Measurements from ENCODE around the gene ABHD17C. TPM values are rescaled to one million over a fixed set of nuclear protein-coding genes. Genes with fewer than 3 reads are reported as not detected.
A peak's percentile ranks its signal among the peaks of the same experiment; 100 is the strongest.

The ABHD17C gene
- polyA plus RNA-seq, 2 of the 4 experiments (the other 2 are of a cell fraction), result 14.0 to 23.7 TPM

GRCh38 chr15:80783260-80783659 is 88.2 kb downstream of the ABHD17C start:
- TF ChIP-seq FOXS1 (CRISPR knock-in tag; IDR thresholded peaks at IDR 0.05) (no peak), RFX5 (IDR thresholded peaks at IDR 0.05) (no peak), HES2 (IDR thresholded peaks at IDR 0.05) (no peak), CBX2 (IDR thresholded peaks at IDR 0.05; ENCODE audit: borderline replicate concordance, low read depth) (no peak), ZC3H11A (IDR thresholded peaks at IDR 0.05) (no peak), HOXA7 (CRISPR knock-in tag; IDR thresholded peaks at IDR 0.05) (no peak), JUN (IDR thresholded peaks at IDR 0.05) (no peak), NR3C1 (IDR thresholded peaks at IDR 0.05) (no peak), TP53 (CRISPR knock-in tag; IDR thresholded peaks at IDR 0.05) (no peak)
- no peak overlapping the region for H3K4me2 ChIP-seq
- H3K4me1 ChIP-seq, result peaks cover 12% of the 10 kb centered on the region; the same call in 2 of the 3 replicates
- ChIA-PET CTCF (interaction anchor here (0.6 to 5.5 kb wide), 5 partner anchors 51 to 215 kb away, joined by 3 to 50 read pairs (median 3); no protein-coding TSS in a partner anchor), POLR2A (no interaction called here)
- no peaks in the 10 kb centered on the region for H3K9me3 ChIP-seq
- H3K4me3 ChIP-seq, result no peak overlapping the region
- ATAC-seq (no peak), DNase-seq (ENCODE audit: low read depth in 1 of 2, low spot score in 1 of 2) (no peak), FAIRE-seq (peak; percentile 49)
- H3K27ac ChIP-seq, result no peak overlapping the region

- TF ChIP-seq ESRRA (IDR thresholded peaks at IDR 0.05; ENCODE audit: borderline replicate concordance, low read length), result no peak
- TF ChIP-seq MAX (IDR thresholded peaks at IDR 0.05), result no peak
- no peak for TF ChIP-seq HMGXB4 (CRISPR knock-in tag; IDR thresholded peaks at IDR 0.05; ENCODE audit: borderline replicate concordance)
- TF ChIP-seq RCOR1 (IDR thresholded peaks at IDR 0.05; ENCODE audit: low read depth, low read length), result no peak
- no peak for TF ChIP-seq NPAS2 (CRISPR knock-in tag; IDR thresholded peaks at IDR 0.05; ENCODE audit: borderline replicate concordance)
- no peak for TF ChIP-seq CBX8 (IDR thresholded peaks at IDR 0.05)
- TF ChIP-seq RAD21 (conservative IDR thresholded peaks at IDR 0.05 in 1 of 2, IDR thresholded peaks at IDR 0.05 in 1 of 2), result no peak
- no peak for TF ChIP-seq POLR2AphosphoS2 (conservative IDR thresholded peaks at IDR 0.05; ENCODE audit: low read length)
- TF ChIP-seq NR3C1 (IDR thresholded peaks at IDR 0.05), result no peak
- WGBS (ENCODE audit: missing lambda C conversion rate), result 73% methylated on average over 5 of the region's 5 CpGs
- FAIRE-seq (no peak), DNase-seq (ENCODE audit: low read depth in 1 of 2, low spot score in 1 of 2) (no peak), ATAC-seq (no peak)
- H3K27ac ChIP-seq, result no peak overlapping the region
- H3K4me2 ChIP-seq, result no peak overlapping the region
- peaks cover 5% of the 10 kb centered on the region; the same call in 2 of the 3 replicates for H3K4me1 ChIP-seq
- POLR2A ChIA-PET, result no interaction called here
- H3K4me3 ChIP-seq, result no peak overlapping the region
- H3K9me3 ChIP-seq, result no peaks in the 10 kb centered on the region
- CTCF ChIA-PET, result interaction anchor here (0.7 to 5.5 kb wide), 8 partner anchors 9 to 481 kb away, joined by 3 to 50 read pairs (median 7); no protein-coding TSS in a partner anchor
Observed at GRCh38 chr15:80785335-80785734, 90.2 kb downstream of the ABHD17C start.

GRCh38 chr15:80785811-80786354 is 90.8 kb downstream of the ABHD17C start:
- H3K4me1 ChIP-seq, result no peaks in the 10 kb centered on the region
- DNase-seq (ENCODE audit: low read depth in 1 of 2, low spot score in 1 of 2) (no peak), ATAC-seq (no peak), FAIRE-seq (no peak)
- H3K4me2 ChIP-seq, result no peak overlapping the region
- CTCF ChIA-PET, result interaction anchor here (0.7 to 5.5 kb wide), 10 partner anchors 9 to 480 kb away, joined by 3 to 50 read pairs (median 4); no protein-coding TSS in a partner anchor
- no peak overlapping the region for H3K4me3 ChIP-seq
- POLR2A ChIA-PET, result no interaction called here
- WGBS (ENCODE audit: missing lambda C conversion rate), result 55% methylated on average over 5 of the region's 5 CpGs
- H3K9me3 ChIP-seq, result no peaks in the 10 kb centered on the region
- TF ChIP-seq RFX5 (IDR thresholded peaks at IDR 0.05) (no peak), MYC (IDR thresholded peaks at IDR 0.05; ENCODE audit: borderline replicate concordance, low read length) (no peak), HES2 (IDR thresholded peaks at IDR 0.05) (no peak), RARB (CRISPR knock-in tag; IDR thresholded peaks at IDR 0.05) (no peak), CEBPB (IDR thresholded peaks at IDR 0.05) (no peak), MAFK (IDR thresholded peaks at IDR 0.05; ENCODE audit: partially characterized antibody) (no peak), NR3C1 (IDR thresholded peaks at IDR 0.05) (no peak), JUNB (IDR thresholded peaks at IDR 0.05) (no peak), RNF2 (IDR thresholded peaks at IDR 0.05; ENCODE audit: borderline replicate concordance, low read depth) (no peak), HOXB5 (CRISPR knock-in tag; IDR thresholded peaks at IDR 0.05) (no peak), POLR2A (IDR thresholded peaks at IDR 0.05; ENCODE audit: low read length) (no peak), FOXS1 (CRISPR knock-in tag; IDR thresholded peaks at IDR 0.05) (no peak), SREBF2 (IDR thresholded peaks at IDR 0.05) (no peak), JUN (IDR thresholded peaks at IDR 0.05) (no peak), ELK1 (IDR thresholded peaks at IDR 0.05; ENCODE audit: low read depth, low read length) (no peak), CBX2 (IDR thresholded peaks at IDR 0.05; ENCODE audit: borderline replicate concordance, low read depth) (no peak)
- H3K27ac ChIP-seq, result no peak overlapping the region

All from A549 (cell line).